Measurements from ENCODE around the gene OR2T33. TPM values are rescaled to one million over a fixed set of nuclear protein-coding genes. Genes with fewer than 3 reads are reported as not detected.

OR2T33 gene
- total RNA-seq, 1 donor from 2014 or later: not detected

GRCh38 chr1:248239478-248239877, 38.3 kb downstream of the OR2T33 start:
- H3K27ac Mint-ChIP-seq: no peak overlapping the region
- no peak overlapping the region for H3K4me3 Mint-ChIP-seq
- POLR2A ChIA-PET: no interaction called here
- no peaks in the 10 kb centered on the region for H3K9me3 Mint-ChIP-seq
- no peak for DNase-seq
- CTCF ChIA-PET: no interaction called here
- ATAC-seq (ENCODE audit: low read depth): no peak
- H3K36me3 Mint-ChIP-seq (ENCODE audit: low read depth): no peaks in the 10 kb centered on the region
- peaks cover 2% of the 10 kb centered on the region for H3K4me1 Mint-ChIP-seq
- peaks cover 8% of the 10 kb centered on the region for H3K27me3 Mint-ChIP-seq
- TF ChIP-seq CTCF (IDR thresholded peaks at IDR 0.05): no peak
- intact Hi-C loops (cut with micrococcal nuclease): no loop called here

GRCh38 chr1:248231117-248231516, 46.7 kb downstream of the OR2T33 start, which contains the start of gene OR2M4:
Gene OR2M4 (plus strand): TSS chr1:248231417. CDS start chr1:248238929, 7,512 bp downstream.
- Mint-ChIP-seq H3K36me3 (ENCODE audit: low read depth) (no peaks in the 10 kb centered on the region), H3K27ac (no peak within 1 kb of the TSS), H3K4me3 (no peak within 1 kb of the TSS), H3K9me3 (peaks cover 9% of the 10 kb centered on the region), H3K27me3 (peaks cover 2% of the 10 kb centered on the region), H3K4me1 (no peaks in the 10 kb centered on the region)
- no peak for TF ChIP-seq CTCF (IDR thresholded peaks at IDR 0.05)
- intact Hi-C loops (cut with micrococcal nuclease): no loop called here
- ChIA-PET POLR2A (no interaction called here), CTCF (no interaction called here)
- DNase-seq: no peak
- ATAC-seq (ENCODE audit: low read depth): no peak

GRCh38 chr1:248229360-248229908, 48.3 kb downstream of the OR2T33 start:
- ATAC-seq (ENCODE audit: low read depth) (no peak), DNase-seq (no peak)
- TF ChIP-seq CTCF (IDR thresholded peaks at IDR 0.05): no peak
- Mint-ChIP-seq H3K27me3 (peaks cover 2% of the 10 kb centered on the region), H3K36me3 (ENCODE audit: low read depth) (no peaks in the 10 kb centered on the region), H3K27ac (no peak overlapping the region), H3K9me3 (peaks cover 9% of the 10 kb centered on the region), H3K4me1 (no peaks in the 10 kb centered on the region), H3K4me3 (no peak overlapping the region)
- ChIA-PET POLR2A (no interaction called here), CTCF (no interaction called here)
- intact Hi-C loops (cut with micrococcal nuclease): no loop called here

GRCh38 chr1:248225537-248225936, 52.2 kb downstream of the OR2T33 start:
- no peak for DNase-seq
- ChIA-PET CTCF (no interaction called here), POLR2A (no interaction called here)
- H3K4me3 Mint-ChIP-seq: no peak overlapping the region
- no peaks in the 10 kb centered on the region for H3K36me3 Mint-ChIP-seq (ENCODE audit: low read depth)
- no peak for ATAC-seq (ENCODE audit: low read depth)
- H3K27me3 Mint-ChIP-seq: peaks cover 2% of the 10 kb centered on the region
- TF ChIP-seq CTCF (IDR thresholded peaks at IDR 0.05): no peak
- intact Hi-C loops (cut with micrococcal nuclease): no loop called here
- H3K9me3 Mint-ChIP-seq: peaks cover 9% of the 10 kb centered on the region
- H3K27ac Mint-ChIP-seq: no peak overlapping the region
- no peaks in the 10 kb centered on the region for H3K4me1 Mint-ChIP-seq

Other genes with a start within 250 kb of the OR2T33 start
- 0.18 TPM in 1 of 2 replicates, not detected in the other for gene OR2L2, start 247.9 kb downstream of the OR2T33 start, total RNA-seq
- gene OR2L3, start 231.1 kb downstream of the OR2T33 start, total RNA-seq: not detected in 2 replicates
- not detected in 2 replicates for gene OR2L13, start 182.8 kb downstream of the OR2T33 start, total RNA-seq
- not detected in 2 replicates for gene OR2M5, start 132.8 kb downstream of the OR2T33 start, total RNA-seq
- gene OR2M2, start 103.2 kb downstream of the OR2T33 start, total RNA-seq: not detected in 2 replicates
- gene OR2M3, start 80.7 kb downstream of the OR2T33 start, total RNA-seq: not detected in 2 replicates
- not detected in 2 replicates for gene OR2M4, start 46.6 kb downstream of the OR2T33 start, total RNA-seq
- gene OR2T12, start 25.4 kb upstream of the OR2T33 start, total RNA-seq: not detected in 2 replicates
- gene OR2M7, start 46.6 kb upstream of the OR2T33 start, total RNA-seq: not detected in 2 replicates
- gene OR14C36, start 70.8 kb upstream of the OR2T33 start, total RNA-seq: not detected in 2 replicates
- gene OR2T4, start 83.7 kb upstream of the OR2T33 start, total RNA-seq: not detected in 2 replicates
- not detected in 2 replicates for gene OR2T6, start 97.8 kb upstream of the OR2T33 start, total RNA-seq
- not detected in 2 replicates for gene OR2T1, start 125.1 kb upstream of the OR2T33 start, total RNA-seq
- gene OR2T2, start 167.7 kb upstream of the OR2T33 start, total RNA-seq: 3.2 and 4.1 TPM in 2 replicates
- gene OR2T3, start 195.4 kb upstream of the OR2T33 start, total RNA-seq: 1.00 and 1.5 TPM in 2 replicates
- not detected in 2 replicates for gene OR2T5, start 210.6 kb upstream of the OR2T33 start, total RNA-seq
- gene OR2G6, start 230.1 kb upstream of the OR2T33 start, total RNA-seq: 0.59 and 1.00 TPM in 2 replicates